Stomach (tissue), 9 donors: ENCODE results near the gene MFAP1. TPM values are rescaled to one million over a fixed set of nuclear protein-coding genes. Genes with fewer than 3 reads are reported as not detected.

Experiments used
- DNase-seq, 2 donors: peaks; one replicate each; pipeline versions ENCODE4 v3.0.0 to v3.0.0-alpha.2; 2013 to 2019
- H3K27ac ChIP-seq, 5 donors: fragments of 200-600 bp in 4 of 5; sonication (generic) in 4 of 5; one replicate each; pipeline ENCODE4 v1.5.1; 2013 to 2019; ENCODE audit warnings: mild to moderate bottlenecking in 1 of 5, moderate library complexity in 1 of 5
- H3K27me3 ChIP-seq, 3 donors: fragments of 200-600 bp; sonication (generic); one replicate each; pipeline ENCODE4 v1.5.1; 2017 to 2019; ENCODE audit warnings: mixed run types in 1 of 3
- H3K36me3 ChIP-seq, 4 donors: fragments of 200-600 bp; sonication (generic); 1 replicate in 3 of 4; 2 replicates in 1 of 4; pipeline ENCODE4 v1.5.1; 2016 to 2019
- H3K4me1 ChIP-seq, 4 donors: fragments of 200-600 bp; sonication (generic); one replicate each; pipeline ENCODE4 v1.5.1; 2016 to 2019
- H3K4me3 ChIP-seq, 4 donors: fragments of 200-600 bp; sonication (generic) in 3 of 4; one replicate each; pipeline ENCODE4 v1.5.1; 2016 to 2019; ENCODE audit warnings: mild to moderate bottlenecking in 1 of 4
- H3K9me3 ChIP-seq, 4 donors: fragments of 200-600 bp; sonication (generic); one replicate each; pipeline ENCODE4 v1.5.1; 2016 to 2019
- EP300 ChIP-seq: sonication (generic); formaldehyde crosslinking; IDR thresholded peaks from one replicate; pipeline ENCODE4 v1.6.1; 2017; ENCODE audit warnings: antibody characterized with exemption
- POLR2A ChIP-seq, 4 donors: fragments of 450-650 bp; IDR thresholded peaks; one replicate each; pipeline ENCODE4 v1.6.1; 2016; ENCODE audit warnings: antibody characterized with exemption in 4 of 4, control low read depth in 2 of 4, mild to moderate bottlenecking in 1 of 4, moderate library complexity in 1 of 4
- POLR2AphosphoS5 ChIP-seq, 3 donors: sonication (generic); formaldehyde crosslinking; IDR thresholded peaks; one replicate each; pipeline ENCODE4 v1.6.1; 2016; ENCODE audit warnings: antibody characterized with exemption in 3 of 3
- WGBS, 5 donors: extraction: QIAGEN DNeasy Blood & Tissue Kit in 3 of 5; methylation state at CpG; one replicate each; pipeline versions ENCODE4 v1.1.5 to v1.1.7; 2013 to 2018; 5-methylcytosine and 5-hydroxymethylcytosine counted together
- intact Hi-C: fragments of 100-400 bp; cut with DNase I; formaldehyde crosslinking; loops from one replicate; pipeline ENCODE4 v1.15.1; 2023; ENCODE audit warnings: low total_unique reads
- polyA plus RNA-seq, 3 donors: library from polyadenylated mRNA; stranded (reverse); fragments of 200-250 nt; gene quantifications; one replicate each; pipeline ENCODE4 v1.2.3, GENCODE V29; 2013
- total RNA-seq, 5 donors: library from RNA; depleted of rRNA; stranded (reverse); fragments of >200 nt; gene quantifications; one replicate each; pipeline versions ENCODE4 v1.1.0 to v1.2.3, GENCODE V29; 2014 to 2016
- TF ChIP-seq, protein P1 (sequence below), 7 experiments: fragments of 450-650 bp in 4 of 7; fragments of 200-600 bp in 3 of 7; sonication (generic) in 3 of 7; IDR thresholded peaks; one replicate each; pipeline ENCODE4 v1.5.1; 2016 to 2019; ENCODE audit warnings: antibody characterized with exemption in 7 of 7, control low read depth in 2 of 7, mild to moderate bottlenecking in 1 of 7
- donor health status: healthy with polysubstance abuse.
- donor health status: Bipolar disorder and iron deficiency.
- donor health status: healthy.

Gene MFAP1
- total and polyA plus RNA-seq, 8 donors = 1.2 to 20.3 (median 13.2) TPM

DNA sequence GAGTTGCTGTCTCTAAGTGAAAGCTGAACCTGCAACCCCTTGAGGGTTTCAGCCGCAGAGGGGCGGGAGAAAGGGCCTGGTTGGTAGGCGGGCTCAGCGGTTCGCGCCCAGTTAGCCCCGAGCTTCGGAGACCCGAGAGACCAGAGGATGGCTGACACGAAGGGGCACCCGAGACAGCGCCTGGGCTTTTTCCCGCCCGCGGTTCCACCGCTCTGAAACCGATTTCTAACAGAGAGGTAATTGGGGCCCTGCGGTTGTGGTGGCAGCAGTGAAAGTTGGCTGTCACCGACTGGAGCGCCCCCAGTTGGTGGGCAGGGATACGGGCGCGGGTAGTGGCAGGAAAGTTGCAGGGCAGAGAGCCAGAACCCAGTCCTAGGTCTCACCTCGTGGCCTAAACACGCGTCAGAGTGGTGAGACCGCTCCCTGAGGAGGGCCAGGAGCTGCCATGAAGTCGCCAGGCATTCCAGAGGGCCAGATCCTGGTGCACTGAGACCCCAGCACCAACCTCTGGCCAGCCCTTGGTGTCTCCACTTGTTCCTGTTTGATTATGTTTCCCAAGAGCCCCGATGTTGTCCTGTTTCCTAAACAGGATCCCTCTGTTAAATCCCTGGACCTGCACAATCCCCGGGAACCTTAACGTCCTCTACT, 47.1 kb downstream of the MFAP1 start:
- H3K36me3 ChIP-seq = peaks cover 0 to 22% (median 19%) of the 10 kb centered on the region in 4 donors
- no peaks in the 10 kb centered on the region for H3K27me3 ChIP-seq
- intact Hi-C loops = no loop called here
- peaks cover 4 to 30% (median 27%) of the 10 kb centered on the region in 4 donors for H3K4me1 ChIP-seq
- peak overlapping the region; percentile 88 to 96 (median 92) for H3K27ac ChIP-seq
- WGBS, 5 donors = 1 to 4% (median 2%) methylated on average over 15 to 31 of the region's 31 CpGs
- no peaks in the 10 kb centered on the region for H3K9me3 ChIP-seq
- DNase-seq = peak; percentile 82 to 93
- TF ChIP-seq, protein P1, sequence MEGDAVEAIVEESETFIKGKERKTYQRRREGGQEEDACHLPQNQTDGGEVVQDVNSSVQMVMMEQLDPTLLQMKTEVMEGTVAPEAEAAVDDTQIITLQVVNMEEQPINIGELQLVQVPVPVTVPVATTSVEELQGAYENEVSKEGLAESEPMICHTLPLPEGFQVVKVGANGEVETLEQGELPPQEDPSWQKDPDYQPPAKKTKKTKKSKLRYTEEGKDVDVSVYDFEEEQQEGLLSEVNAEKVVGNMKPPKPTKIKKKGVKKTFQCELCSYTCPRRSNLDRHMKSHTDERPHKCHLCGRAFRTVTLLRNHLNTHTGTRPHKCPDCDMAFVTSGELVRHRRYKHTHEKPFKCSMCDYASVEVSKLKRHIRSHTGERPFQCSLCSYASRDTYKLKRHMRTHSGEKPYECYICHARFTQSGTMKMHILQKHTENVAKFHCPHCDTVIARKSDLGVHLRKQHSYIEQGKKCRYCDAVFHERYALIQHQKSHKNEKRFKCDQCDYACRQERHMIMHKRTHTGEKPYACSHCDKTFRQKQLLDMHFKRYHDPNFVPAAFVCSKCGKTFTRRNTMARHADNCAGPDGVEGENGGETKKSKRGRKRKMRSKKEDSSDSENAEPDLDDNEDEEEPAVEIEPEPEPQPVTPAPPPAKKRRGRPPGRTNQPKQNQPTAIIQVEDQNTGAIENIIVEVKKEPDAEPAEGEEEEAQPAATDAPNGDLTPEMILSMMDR (IDR thresholded peaks at IDR 0.05) = peak in 5 of 7 experiments; percentile 61 to 79 (median 72)
- no peak for TF ChIP-seq EP300
- TF ChIP-seq POLR2A (IDR thresholded peaks at IDR 0.05) = no peak
- peak; percentile 14 to 33 (median 17) for TF ChIP-seq POLR2AphosphoS5 (IDR thresholded peaks at IDR 0.05)
- peak overlapping the region; percentile 51 to 65 (median 64) for H3K4me3 ChIP-seq

DNA sequence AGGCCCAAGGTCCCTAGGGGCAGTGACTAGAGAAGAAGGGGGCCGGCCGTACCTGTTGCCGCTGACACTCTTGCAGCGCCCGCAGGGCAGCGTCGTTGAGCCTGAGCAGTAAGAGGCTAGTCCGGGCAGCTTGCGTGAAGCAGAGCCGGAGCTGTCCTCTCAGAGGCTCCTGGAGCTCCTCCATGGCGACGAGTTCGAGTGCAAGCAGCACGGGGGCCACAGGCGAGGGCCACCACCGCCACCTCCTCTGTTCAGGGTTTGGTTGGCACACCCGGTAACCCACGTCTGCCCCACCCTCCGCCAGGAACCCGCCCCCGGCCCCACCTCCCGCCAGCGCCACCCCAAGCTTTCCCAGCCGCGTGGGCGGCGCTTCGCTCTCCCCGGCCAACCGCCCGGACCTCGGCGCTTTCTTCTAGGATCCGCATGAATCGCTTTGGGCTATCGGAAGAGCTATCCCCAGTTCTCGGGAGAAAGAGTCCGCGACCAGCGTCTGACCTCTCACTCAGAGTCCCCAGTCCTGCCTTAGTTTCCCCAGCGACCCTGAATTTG, 47.7 kb downstream of the MFAP1 start, which contains the start of gene ELL3:
ELL3 (minus strand) TSS at position 249 of the 549 bp plus-strand sequence; CDS start at position 184, 65 bp downstream.
- peak; percentile 84 to 94 for DNase-seq
- Histone ChIP-seq H3K4me3 (peak within 1 kb of the TSS; percentile 51 to 65 (median 64)), H3K4me1 (peaks cover 4 to 30% (median 27%) of the 10 kb centered on the region in 4 donors), H3K36me3 (peaks cover 6 to 28% (median 25%) of the 10 kb centered on the region in 4 donors), H3K9me3 (no peaks in the 10 kb centered on the region), H3K27me3 (no peaks in the 10 kb centered on the region), H3K27ac (peak within 1 kb of the TSS; percentile 88 to 96 (median 92))
- TF ChIP-seq EP300 = no peak
- TF ChIP-seq POLR2AphosphoS5 (IDR thresholded peaks at IDR 0.05) = peak in 1 of 3 donors; percentile 48
- no peak for TF ChIP-seq POLR2A (IDR thresholded peaks at IDR 0.05)
- intact Hi-C loops = no loop called here
- 0 to 2% (median 1%) methylated on average over 17 to 41 of the region's 41 CpGs for WGBS, 5 donors

DNA sequence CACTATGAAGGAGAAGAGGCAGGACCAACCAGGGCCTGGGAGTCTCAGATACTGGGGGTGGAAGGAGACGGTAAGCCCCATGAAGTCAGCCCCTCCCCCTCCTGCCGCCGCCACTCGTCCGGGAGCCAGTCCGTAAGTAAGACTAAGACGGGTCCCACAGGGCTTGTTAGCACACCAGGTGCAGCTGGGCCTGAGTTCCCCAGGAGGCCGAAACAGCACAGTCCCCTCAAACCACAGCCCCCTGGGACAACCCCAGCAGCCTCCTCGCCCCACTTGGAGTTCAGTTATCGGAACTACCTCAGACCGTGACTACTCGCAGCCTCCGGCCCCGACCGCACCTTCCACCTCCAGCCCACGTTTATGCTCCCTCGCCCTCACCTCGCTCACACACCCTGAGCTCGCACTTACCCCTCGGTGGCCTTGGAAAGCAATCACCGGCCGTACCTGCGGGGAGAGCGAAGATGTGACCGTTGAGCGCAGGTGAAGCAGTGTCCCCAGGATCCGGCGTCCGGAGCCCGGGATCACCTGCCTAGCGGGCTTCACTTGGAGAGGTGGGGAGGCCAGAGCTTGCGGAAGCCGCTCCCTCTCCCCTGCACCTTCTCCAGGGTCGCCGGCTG, 48.3 kb downstream of the MFAP1 start:
- H3K27ac ChIP-seq = peak overlapping the region; percentile 88 to 96 (median 92)
- H3K36me3 ChIP-seq = peaks cover 11 to 34% (median 31%) of the 10 kb centered on the region in 4 donors
- H3K4me3 ChIP-seq = peak overlapping the region; percentile 51 to 65 (median 64)
- TF ChIP-seq POLR2AphosphoS5 (IDR thresholded peaks at IDR 0.05) = no peak
- no peak for TF ChIP-seq EP300
- TF ChIP-seq POLR2A (IDR thresholded peaks at IDR 0.05) = no peak
- TF ChIP-seq, protein P1 (IDR thresholded peaks at IDR 0.05) = no peak
- DNase-seq = peak; percentile 45 to 73
- no peaks in the 10 kb centered on the region for H3K27me3 ChIP-seq
- peaks cover 4 to 30% (median 27%) of the 10 kb centered on the region in 4 donors for H3K4me1 ChIP-seq
- WGBS, 5 donors = 15 to 40% (median 21%) methylated on average over 24 to 35 of the region's 35 CpGs
- intact Hi-C loops = no loop called here
- H3K9me3 ChIP-seq = no peaks in the 10 kb centered on the region

DNA sequence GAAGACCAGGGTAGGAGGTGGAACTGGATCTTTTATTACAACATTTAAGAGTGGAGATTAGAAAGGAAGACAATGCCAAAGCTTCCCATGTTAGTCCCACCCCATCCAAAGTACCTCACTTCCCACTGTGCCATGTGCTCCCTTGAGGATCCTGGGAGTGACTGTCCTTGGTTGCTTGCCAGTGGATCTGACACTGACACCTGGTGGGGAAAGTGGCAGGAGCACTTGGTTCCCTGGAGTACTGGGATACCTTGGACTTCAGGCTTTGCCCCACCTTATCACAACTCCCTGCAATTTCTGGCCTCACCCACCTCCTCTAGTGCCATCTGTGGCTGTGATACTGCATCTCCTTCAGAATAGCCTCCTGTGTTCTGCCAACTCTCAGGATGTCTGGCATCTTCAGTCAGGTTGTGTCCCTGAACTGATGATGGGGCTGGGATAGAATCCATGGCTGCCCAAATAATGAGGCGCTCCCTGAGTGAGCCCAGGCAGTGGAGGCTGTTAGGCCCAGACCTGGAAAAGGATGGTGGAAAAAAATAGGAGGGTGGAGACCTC, 49.0 kb downstream of the MFAP1 start:
- TF ChIP-seq POLR2AphosphoS5 (IDR thresholded peaks at IDR 0.05) (peak in 2 of 3 donors; percentile 18 to 73), EP300 (no peak), POLR2A (IDR thresholded peaks at IDR 0.05) (no peak)
- TF ChIP-seq, protein P1 (IDR thresholded peaks at IDR 0.05) = peak in 3 of 7 experiments; percentile 17 to 41 (median 24)
- Histone ChIP-seq H3K9me3 (no peaks in the 10 kb centered on the region), H3K4me3 (peak overlapping the region in 3 of 4 donors; percentile 51 to 65 (median 65)), H3K4me1 (peaks cover 4 to 30% (median 27%) of the 10 kb centered on the region in 4 donors), H3K36me3 (peaks cover 19 to 41% (median 38%) of the 10 kb centered on the region in 4 donors), H3K27ac (peak overlapping the region; percentile 88 to 96 (median 92)), H3K27me3 (no peaks in the 10 kb centered on the region)
- peak; percentile 67 to 84 for DNase-seq
- intact Hi-C loops = no loop called here
- WGBS, 5 donors = 50 to 88% (median 73%) methylated on average over 1 of the region's 1 CpG
